Neural crest cell (in vitro differentiated cells): ENCODE results near the gene DYRK1A. TPM values are rescaled to one million over a fixed set of nuclear protein-coding genes. Genes with fewer than 3 reads are reported as not detected.
"Not testable (repeated sequence)": the region's sequence is repeated elsewhere in the genome, so short reads cannot be mapped to it uniquely, and the experiment has no call there.

Experiments used
- DNase-seq: peaks from one replicate; pipeline ENCODE4 v3.0.0; 2021; ENCODE audit warnings: low read depth, mixed read lengths, low spot score
- H3K27ac Mint-ChIP-seq: one replicate; pipeline ENCODE4 v1.8.0; 2021; ENCODE audit warnings: mild to moderate bottlenecking, mixed read lengths; ENCODE audit not compliant: unreplicated experiment
- H3K27me3 Mint-ChIP-seq: 2 replicates; pipeline ENCODE4 v1.8.0; 2021; ENCODE audit warnings: low read depth, mild to moderate bottlenecking, mixed read lengths
- H3K36me3 Mint-ChIP-seq: 2 replicates; pipeline ENCODE4 v1.8.0; 2021; ENCODE audit warnings: low read depth, mild to moderate bottlenecking, mixed read lengths
- H3K4me1 Mint-ChIP-seq: 2 replicates; pipeline ENCODE4 v1.8.0; 2021; ENCODE audit warnings: mixed read lengths
- H3K4me3 Mint-ChIP-seq: one replicate; pipeline ENCODE4 v1.8.0; 2021; ENCODE audit warnings: mild to moderate bottlenecking, mixed read lengths
- H3K9me3 Mint-ChIP-seq: 2 replicates; pipeline ENCODE4 v1.8.0; 2021; ENCODE audit warnings: mixed read lengths
- CTCF ChIP-seq: fragments of 200-600 bp; sonication (generic); conservative IDR thresholded peaks from 2 replicates; pipeline ENCODE4 v1.5.0; 2021; ENCODE audit warnings: antibody characterized with exemption, mild to moderate bottlenecking
- total RNA-seq: library from RNA; stranded (reverse); gene quantifications from 2 replicates; pipeline ENCODE4 v1.2.1, GENCODE V29; 2021

DYRK1A gene
- total RNA-seq, 1 donor from 2014 or later: 77.0 TPM

- Mint-ChIP-seq H3K27ac (no peak overlapping the region), H3K4me1 (peaks cover 4% of the 10 kb centered on the region), H3K4me3 (no peak overlapping the region), H3K27me3 (no peaks in the 10 kb centered on the region), H3K36me3 (no peaks in the 10 kb centered on the region), H3K9me3 (peaks cover 6% of the 10 kb centered on the region)
- DNase-seq: no peak
- no peak for TF ChIP-seq CTCF
Measured at GRCh38 chr21:37546949-37547614, 180.5 kb downstream of the DYRK1A start.

GRCh38 chr21:37547615-37548200, 181.1 kb downstream of the DYRK1A start:
- H3K9me3 Mint-ChIP-seq: no peaks in the 10 kb centered on the region

GRCh38 chr21:37548521-37548981, 182.0 kb downstream of the DYRK1A start:
- H3K27me3 Mint-ChIP-seq: no peaks in the 10 kb centered on the region
- H3K4me1 Mint-ChIP-seq: peaks cover 4% of the 10 kb centered on the region
- DNase-seq: no peak
- H3K4me3 Mint-ChIP-seq: no peak overlapping the region
- no peak for TF ChIP-seq CTCF
- H3K36me3 Mint-ChIP-seq: no peaks in the 10 kb centered on the region
- no peaks in the 10 kb centered on the region for H3K9me3 Mint-ChIP-seq
- H3K27ac Mint-ChIP-seq: no peak overlapping the region

More at GRCh38 chr21:37547615-37548200, 181.1 kb downstream of the DYRK1A start:
- DNase-seq: no peak
- no peak for TF ChIP-seq CTCF
- Mint-ChIP-seq H3K4me1 (peaks cover 4% of the 10 kb centered on the region), H3K27ac (no peak overlapping the region), H3K4me3 (no peak overlapping the region), H3K36me3 (no peaks in the 10 kb centered on the region), H3K27me3 (no peaks in the 10 kb centered on the region)

GRCh38 chr21:37549730-37550129, 183.2 kb downstream of the DYRK1A start:
- not testable (repeated sequence) for H3K36me3 Mint-ChIP-seq, H3K4me3 Mint-ChIP-seq, DNase-seq, H3K9me3 Mint-ChIP-seq, H3K4me1 Mint-ChIP-seq, H3K27ac Mint-ChIP-seq, H3K27me3 Mint-ChIP-seq

GRCh38 chr21:37550157-37550556, 183.6 kb downstream of the DYRK1A start:
- no peak overlapping the region for H3K4me3 Mint-ChIP-seq
- TF ChIP-seq CTCF: no peak
- no peaks in the 10 kb centered on the region for H3K27me3 Mint-ChIP-seq
- no peak for DNase-seq
- H3K36me3 Mint-ChIP-seq: no peaks in the 10 kb centered on the region
- H3K9me3 Mint-ChIP-seq: peaks cover 2% of the 10 kb centered on the region
- H3K4me1 Mint-ChIP-seq: peaks cover 8% of the 10 kb centered on the region
- H3K27ac Mint-ChIP-seq: no peak overlapping the region

- H3K4me1 Mint-ChIP-seq: peaks cover 8% of the 10 kb centered on the region
- TF ChIP-seq CTCF: no peak
- no peaks in the 10 kb centered on the region for H3K36me3 Mint-ChIP-seq
- no peak for DNase-seq
- no peak overlapping the region for H3K27ac Mint-ChIP-seq
- H3K4me3 Mint-ChIP-seq: no peak overlapping the region
- H3K27me3 Mint-ChIP-seq: no peaks in the 10 kb centered on the region
- peaks cover 2% of the 10 kb centered on the region for H3K9me3 Mint-ChIP-seq
Measured at GRCh38 chr21:37550618-37551330, 184.2 kb downstream of the DYRK1A start.
